Dendritic cell treated with granulocyte-macrophage colony-stimulating factor and Interleukin-4, amounts not matched to agents 40 ng/mL and 50 ng/mL, for 4 days (primary cell): ENCODE measurements around the gene DEFB112.

ENCODE experiments used
- H3K27ac Mint-ChIP-seq: one replicate; pipeline ENCODE4 v1.8.0; 2022; ENCODE audit warnings: mild to moderate bottlenecking, mixed read lengths
- H3K27me3 Mint-ChIP-seq: one replicate; pipeline ENCODE4 v1.8.0; 2022; ENCODE audit warnings: mild to moderate bottlenecking, mixed read lengths
- H3K36me3 Mint-ChIP-seq: one replicate; pipeline ENCODE4 v1.8.0; 2022; ENCODE audit warnings: low read depth, mixed read lengths
- H3K4me1 Mint-ChIP-seq: one replicate; pipeline ENCODE4 v1.8.0; 2022; ENCODE audit warnings: low read depth, mixed read lengths
- H3K4me3 Mint-ChIP-seq: one replicate; pipeline ENCODE4 v1.8.0; 2022; ENCODE audit warnings: mild to moderate bottlenecking, moderate library complexity, mixed read lengths
- H3K9me3 Mint-ChIP-seq: one replicate; pipeline ENCODE4 v1.8.0; 2022; ENCODE audit warnings: mixed read lengths
- intact Hi-C: fragments of 100-400 bp; cut with micrococcal nuclease; formaldehyde crosslinking; loops from one replicate; pipeline ENCODE4 v1.15.0; 2022

Gene DEFB112

GRCh38 chr6:50049829-50050228, at the start of gene DEFB112:
Gene DEFB112 (minus strand): TSS chr6:50049929. CDS start chr6:50049869, 60 bp downstream.
- Mint-ChIP-seq H3K4me1 (no peaks in the 10 kb centered on the region), H3K27me3 (no peaks in the 10 kb centered on the region), H3K27ac (no peak within 1 kb of the TSS), H3K36me3 (no peaks in the 10 kb centered on the region), H3K4me3 (no peak within 1 kb of the TSS), H3K9me3 (no peaks in the 10 kb centered on the region)
- intact Hi-C loops, result no loop called here

GRCh38 chr6:50098641-50098993, 48.9 kb upstream of the DEFB112 start:
- intact Hi-C loops, result no loop called here
- no peak overlapping the region for H3K27ac Mint-ChIP-seq
- no peaks in the 10 kb centered on the region for H3K9me3 Mint-ChIP-seq
- H3K4me3 Mint-ChIP-seq, result no peak overlapping the region
- H3K27me3 Mint-ChIP-seq, result no peaks in the 10 kb centered on the region
- no peaks in the 10 kb centered on the region for H3K36me3 Mint-ChIP-seq
- H3K4me1 Mint-ChIP-seq, result no peaks in the 10 kb centered on the region

GRCh38 chr6:50097966-50098640, 48.4 kb upstream of the DEFB112 start:
- Mint-ChIP-seq H3K36me3 (no peaks in the 10 kb centered on the region), H3K27ac (no peak overlapping the region), H3K4me3 (no peak overlapping the region), H3K9me3 (no peaks in the 10 kb centered on the region), H3K27me3 (no peaks in the 10 kb centered on the region), H3K4me1 (no peaks in the 10 kb centered on the region)
- intact Hi-C loops, result no loop called here

- Mint-ChIP-seq H3K27ac (no peak overlapping the region), H3K4me3 (no peak overlapping the region), H3K4me1 (no peaks in the 10 kb centered on the region), H3K9me3 (no peaks in the 10 kb centered on the region), H3K27me3 (no peaks in the 10 kb centered on the region), H3K36me3 (no peaks in the 10 kb centered on the region)
- intact Hi-C loops, result no loop called here
Observed at GRCh38 chr6:50096296-50096695, 46.6 kb upstream of the DEFB112 start.

GRCh38 chr6:50093938-50094272, 44.2 kb upstream of the DEFB112 start:
- no peaks in the 10 kb centered on the region for H3K36me3 Mint-ChIP-seq
- no peaks in the 10 kb centered on the region for H3K9me3 Mint-ChIP-seq
- H3K27me3 Mint-ChIP-seq, result no peaks in the 10 kb centered on the region
- no peaks in the 10 kb centered on the region for H3K4me1 Mint-ChIP-seq
- intact Hi-C loops, result no loop called here
- H3K27ac Mint-ChIP-seq, result no peak overlapping the region
- H3K4me3 Mint-ChIP-seq, result no peak overlapping the region

GRCh38 chr6:50093116-50093937, 43.6 kb upstream of the DEFB112 start:
- Mint-ChIP-seq H3K36me3 (no peaks in the 10 kb centered on the region), H3K27ac (no peak overlapping the region), H3K27me3 (no peaks in the 10 kb centered on the region), H3K4me3 (no peak overlapping the region), H3K9me3 (no peaks in the 10 kb centered on the region), H3K4me1 (no peaks in the 10 kb centered on the region)
- intact Hi-C loops, result no loop called here

- Mint-ChIP-seq H3K36me3 (no peaks in the 10 kb centered on the region), H3K27ac (no peak overlapping the region), H3K4me1 (no peaks in the 10 kb centered on the region), H3K27me3 (no peaks in the 10 kb centered on the region), H3K9me3 (no peaks in the 10 kb centered on the region), H3K4me3 (no peak overlapping the region)
- intact Hi-C loops, result no loop called here
Observed at GRCh38 chr6:50091641-50092040, 41.9 kb upstream of the DEFB112 start.

- no peaks in the 10 kb centered on the region for H3K36me3 Mint-ChIP-seq
- H3K27ac Mint-ChIP-seq, result no peak overlapping the region
- H3K27me3 Mint-ChIP-seq, result no peaks in the 10 kb centered on the region
- H3K4me3 Mint-ChIP-seq, result no peak overlapping the region
- intact Hi-C loops, result no loop called here
- H3K4me1 Mint-ChIP-seq, result no peaks in the 10 kb centered on the region
- H3K9me3 Mint-ChIP-seq, result no peaks in the 10 kb centered on the region
Observed at GRCh38 chr6:50089911-50090310, 40.2 kb upstream of the DEFB112 start.

- Mint-ChIP-seq H3K36me3 (no peaks in the 10 kb centered on the region), H3K9me3 (no peaks in the 10 kb centered on the region), H3K4me1 (no peaks in the 10 kb centered on the region), H3K27me3 (no peaks in the 10 kb centered on the region), H3K4me3 (no peak overlapping the region), H3K27ac (no peak overlapping the region)
- intact Hi-C loops, result no loop called here
Observed at GRCh38 chr6:50087231-50087954, 37.7 kb upstream of the DEFB112 start.

GRCh38 chr6:50077385-50077784, 27.7 kb upstream of the DEFB112 start:
- intact Hi-C loops, result no loop called here
- H3K4me1 Mint-ChIP-seq, result no peaks in the 10 kb centered on the region

GRCh38 chr6:50076431-50076830, 26.7 kb upstream of the DEFB112 start:
- Mint-ChIP-seq H3K27me3 (no peaks in the 10 kb centered on the region), H3K4me3 (no peak overlapping the region), H3K36me3 (no peaks in the 10 kb centered on the region), H3K9me3 (no peaks in the 10 kb centered on the region), H3K27ac (no peak overlapping the region), H3K4me1 (no peaks in the 10 kb centered on the region)
- intact Hi-C loops, result no loop called here

More at GRCh38 chr6:50077385-50077784, 27.7 kb upstream of the DEFB112 start:
- Mint-ChIP-seq H3K9me3 (no peaks in the 10 kb centered on the region), H3K36me3 (no peaks in the 10 kb centered on the region), H3K4me3 (no peak overlapping the region), H3K27ac (no peak overlapping the region), H3K27me3 (no peaks in the 10 kb centered on the region)

GRCh38 chr6:50071921-50072320, 22.2 kb upstream of the DEFB112 start:
- Mint-ChIP-seq H3K4me3 (no peak overlapping the region), H3K27me3 (no peaks in the 10 kb centered on the region), H3K36me3 (no peaks in the 10 kb centered on the region), H3K27ac (no peak overlapping the region), H3K4me1 (no peaks in the 10 kb centered on the region), H3K9me3 (no peaks in the 10 kb centered on the region)
- intact Hi-C loops, result no loop called here

- H3K9me3 Mint-ChIP-seq, result no peaks in the 10 kb centered on the region
- no peaks in the 10 kb centered on the region for H3K36me3 Mint-ChIP-seq
- no peak overlapping the region for H3K4me3 Mint-ChIP-seq
- no peaks in the 10 kb centered on the region for H3K27me3 Mint-ChIP-seq
- intact Hi-C loops, result no loop called here
- H3K27ac Mint-ChIP-seq, result no peak overlapping the region
- H3K4me1 Mint-ChIP-seq, result no peaks in the 10 kb centered on the region
Observed at GRCh38 chr6:50070101-50070500, 20.4 kb upstream of the DEFB112 start.

- H3K27me3 Mint-ChIP-seq, result no peaks in the 10 kb centered on the region
- H3K4me1 Mint-ChIP-seq, result no peaks in the 10 kb centered on the region
- intact Hi-C loops, result no loop called here
- no peaks in the 10 kb centered on the region for H3K9me3 Mint-ChIP-seq
- no peaks in the 10 kb centered on the region for H3K36me3 Mint-ChIP-seq
- H3K27ac Mint-ChIP-seq, result no peak overlapping the region
- no peak overlapping the region for H3K4me3 Mint-ChIP-seq
Observed at GRCh38 chr6:50062051-50062450, 12.3 kb upstream of the DEFB112 start.
